Measurements from ENCODE around the gene MAP3K14.
A peak's percentile ranks its signal among the peaks of the same experiment; 100 is the strongest.

MAP3K14 gene

DNA sequence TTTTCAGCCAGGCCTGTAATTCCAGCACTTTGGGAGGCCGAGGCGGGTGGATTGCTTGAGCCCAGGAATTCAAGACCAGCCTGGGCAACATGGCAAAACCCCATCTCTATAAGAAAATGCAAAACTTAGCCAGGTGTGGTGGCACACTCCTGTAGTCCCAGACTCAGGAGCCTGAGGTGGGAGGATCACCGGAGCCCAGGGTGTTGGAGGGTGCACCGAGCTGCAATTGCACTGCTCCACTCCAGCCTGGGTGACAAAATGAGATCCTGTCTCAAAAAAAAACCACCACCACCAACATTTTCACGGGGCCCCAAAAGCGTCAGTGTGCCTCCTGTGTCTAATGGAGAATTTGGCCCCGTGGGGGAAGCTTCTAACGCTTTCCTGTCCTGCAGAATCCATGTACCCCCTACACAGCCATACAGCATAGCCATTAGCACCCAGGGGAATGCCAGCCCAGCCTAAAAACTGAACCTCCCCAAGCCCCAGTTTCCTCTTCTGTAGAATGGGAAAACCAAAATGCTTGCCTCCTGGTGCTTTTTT is 22.2 kb upstream of the MAP3K14 start:
- DNase-seq = no peak

DNA sequence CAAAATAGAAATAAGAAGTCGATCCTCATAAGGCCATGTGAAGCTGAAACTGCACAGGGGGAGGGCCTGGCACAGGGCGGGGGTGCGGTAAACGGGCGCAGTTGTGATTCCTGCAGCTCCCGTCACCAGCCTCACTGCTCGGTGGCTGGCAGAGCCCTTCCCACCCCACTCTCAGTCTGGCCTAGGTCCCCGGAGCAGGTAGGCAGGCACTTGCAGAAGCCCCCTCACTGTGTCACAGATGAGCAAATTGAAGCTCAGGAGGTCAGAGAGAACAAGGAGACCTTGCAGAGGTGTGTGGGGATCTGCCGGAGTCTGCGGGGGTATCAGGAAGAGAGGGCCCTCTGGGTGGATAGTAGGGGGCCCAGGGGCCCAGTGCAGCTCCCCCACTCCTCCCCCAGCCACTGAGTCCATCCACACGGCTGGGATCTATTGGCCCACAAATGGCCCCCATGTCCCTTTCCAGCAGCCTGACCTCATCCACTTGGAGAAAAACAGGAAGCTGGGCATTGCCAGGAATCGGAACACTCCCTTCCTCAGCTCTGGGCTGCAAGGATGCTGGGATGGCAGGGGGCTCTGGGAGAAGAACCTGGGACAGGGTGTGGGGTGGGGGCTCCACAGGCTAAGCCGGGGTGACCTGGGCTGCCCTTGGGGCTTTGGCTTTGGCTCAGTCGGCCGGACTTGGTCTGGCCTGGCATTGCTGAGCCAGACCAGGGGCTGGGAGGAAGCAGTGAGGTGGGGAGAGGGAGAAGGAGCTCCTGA is 21.4 kb upstream of the MAP3K14 start:
- DNase-seq = peak; percentile 48

DNA sequence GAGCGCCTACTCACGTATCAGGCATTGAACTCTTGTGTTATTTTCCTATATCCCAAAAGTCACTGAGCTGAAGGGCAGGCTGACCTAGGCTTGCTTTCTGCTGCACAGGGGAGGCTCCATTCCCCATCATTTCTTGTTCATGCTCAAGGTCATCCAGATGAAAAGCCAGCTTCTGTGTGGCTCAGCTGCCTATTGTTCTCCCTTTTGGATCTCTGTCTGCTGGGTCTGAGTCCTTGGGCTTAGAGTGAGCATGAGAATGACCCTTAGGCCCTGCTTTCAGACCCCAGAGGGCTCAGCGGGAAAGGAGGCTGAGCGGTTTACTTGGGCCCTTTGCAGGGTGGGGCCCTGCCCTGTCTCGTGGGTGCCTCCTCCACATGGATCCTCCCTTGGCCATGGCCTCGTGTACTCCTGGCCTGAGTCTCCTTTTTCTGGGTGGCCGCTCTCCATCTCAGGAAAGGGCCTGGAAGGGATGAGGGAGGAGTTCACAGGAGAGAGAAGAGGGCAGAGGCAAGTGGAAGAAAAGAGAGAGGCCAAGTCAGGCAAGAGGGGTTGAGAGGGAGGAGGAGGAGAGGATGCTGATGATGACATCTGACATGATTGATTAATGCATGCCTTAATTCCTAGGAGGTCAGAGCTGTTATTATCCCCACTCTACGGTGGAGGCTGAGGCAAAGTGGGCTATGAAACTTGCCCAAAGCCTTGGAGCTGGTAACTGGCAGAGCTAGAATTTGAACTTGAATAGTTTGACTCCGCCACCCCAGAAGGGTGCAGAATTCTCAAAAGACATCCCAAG is 19.8 kb upstream of the MAP3K14 start:
- DNase-seq = no peak

DNA sequence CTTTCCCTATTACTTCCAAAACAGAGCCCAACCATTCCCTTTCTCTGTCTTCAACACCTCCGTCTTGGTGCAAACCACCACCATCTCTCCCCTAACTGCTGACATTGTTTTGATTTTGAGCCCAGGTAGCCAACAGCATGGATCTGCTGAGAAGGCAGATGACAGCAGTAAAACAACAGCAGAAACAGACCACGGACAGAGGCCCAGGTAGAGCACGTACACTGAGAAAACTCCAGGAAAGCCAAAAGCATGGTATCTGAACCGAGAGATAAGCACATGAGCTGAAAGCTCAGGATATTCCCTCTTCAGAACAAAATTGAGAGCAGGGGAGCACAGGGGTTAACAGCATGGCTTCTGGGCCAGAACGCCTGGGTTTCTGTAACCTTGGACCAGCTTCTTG is 18.9 kb upstream of the MAP3K14 start:
- no peak for DNase-seq

DNA sequence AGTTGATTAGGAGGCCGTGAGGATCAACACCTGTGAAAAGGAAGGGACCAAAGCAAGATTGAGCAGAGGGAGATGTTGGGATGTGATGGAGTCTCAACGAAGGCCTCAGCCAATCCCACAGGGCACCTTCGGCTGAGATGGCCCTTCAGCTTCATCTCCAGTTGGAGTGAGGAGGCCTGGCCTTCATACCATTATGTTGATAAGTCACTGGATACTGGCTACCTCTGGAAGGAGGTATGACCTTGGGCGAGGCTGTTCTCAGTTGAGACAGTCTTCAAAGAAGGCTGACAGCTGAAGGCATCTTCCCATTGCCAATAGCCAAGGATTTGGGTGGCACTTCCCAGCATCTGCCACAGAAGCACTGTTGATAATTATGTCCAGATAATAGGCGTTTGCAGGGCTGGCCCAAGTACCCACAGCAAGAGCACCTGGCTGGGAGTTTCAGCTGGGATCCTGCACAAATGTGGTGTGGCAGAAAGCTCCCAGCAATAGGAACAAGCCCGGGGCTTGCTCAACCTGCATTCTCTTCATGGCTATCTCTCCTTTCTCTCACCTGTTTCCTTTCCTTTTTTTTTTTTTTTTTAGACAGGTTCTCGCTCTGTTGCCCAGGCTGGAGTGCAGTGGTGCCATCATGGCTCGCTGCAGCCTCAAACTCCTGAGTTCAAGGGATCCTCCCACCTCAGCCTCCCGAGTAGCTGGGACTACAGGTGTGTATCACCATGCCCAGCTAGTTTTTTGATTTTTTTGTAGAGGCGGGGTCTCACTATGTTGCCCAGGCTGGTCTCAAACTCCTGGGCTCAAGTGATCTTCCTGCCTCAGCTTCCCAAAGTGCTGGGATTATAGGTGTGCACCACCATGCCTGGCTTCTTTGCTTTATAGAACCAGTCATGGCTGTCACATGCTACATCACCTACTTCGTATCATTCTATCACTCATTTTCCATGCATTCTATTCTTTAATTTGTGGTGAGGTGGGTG is 18.2 kb upstream of the MAP3K14 start:
- no peak for DNase-seq

DNA sequence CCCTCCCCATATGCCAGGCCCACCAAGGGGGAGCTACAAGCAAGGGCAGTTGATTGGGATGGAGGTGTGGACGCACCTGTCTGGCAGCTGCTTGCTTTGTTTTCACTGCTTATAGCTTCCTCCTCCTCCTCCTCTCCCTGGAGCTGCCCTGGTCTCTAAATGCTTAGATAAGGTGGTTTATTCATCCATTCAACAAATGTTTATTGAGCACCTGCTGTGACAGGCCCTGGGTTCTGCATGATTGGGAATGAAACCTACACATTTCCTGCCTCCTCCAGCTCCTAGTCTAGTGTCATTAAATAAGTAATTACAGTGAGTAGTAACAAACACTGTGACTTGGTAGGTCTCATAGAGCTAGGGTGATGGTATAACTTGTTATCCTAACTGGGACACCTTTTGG is 17.4 kb upstream of the MAP3K14 start:
- no peak for DNase-seq

DNA sequence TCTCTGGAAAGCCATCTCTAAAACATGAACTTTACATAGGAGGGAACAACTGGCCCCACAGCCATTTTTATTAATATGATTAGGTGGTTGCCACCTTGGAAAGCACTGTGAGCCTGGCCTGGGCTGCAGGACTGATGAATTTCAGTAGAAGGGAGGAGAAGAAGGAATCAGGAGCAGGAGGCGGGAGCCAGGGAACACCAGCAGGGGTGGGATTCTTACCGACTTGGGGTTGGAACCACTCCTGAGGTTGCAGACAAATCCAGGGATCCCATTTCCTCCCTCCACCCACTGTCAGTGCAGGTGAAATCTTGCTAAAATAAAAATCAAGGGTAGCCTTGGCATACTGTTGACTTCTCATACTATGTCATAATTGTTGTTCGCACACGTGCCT is 16.9 kb upstream of the MAP3K14 start:
- no peak for DNase-seq

DNA sequence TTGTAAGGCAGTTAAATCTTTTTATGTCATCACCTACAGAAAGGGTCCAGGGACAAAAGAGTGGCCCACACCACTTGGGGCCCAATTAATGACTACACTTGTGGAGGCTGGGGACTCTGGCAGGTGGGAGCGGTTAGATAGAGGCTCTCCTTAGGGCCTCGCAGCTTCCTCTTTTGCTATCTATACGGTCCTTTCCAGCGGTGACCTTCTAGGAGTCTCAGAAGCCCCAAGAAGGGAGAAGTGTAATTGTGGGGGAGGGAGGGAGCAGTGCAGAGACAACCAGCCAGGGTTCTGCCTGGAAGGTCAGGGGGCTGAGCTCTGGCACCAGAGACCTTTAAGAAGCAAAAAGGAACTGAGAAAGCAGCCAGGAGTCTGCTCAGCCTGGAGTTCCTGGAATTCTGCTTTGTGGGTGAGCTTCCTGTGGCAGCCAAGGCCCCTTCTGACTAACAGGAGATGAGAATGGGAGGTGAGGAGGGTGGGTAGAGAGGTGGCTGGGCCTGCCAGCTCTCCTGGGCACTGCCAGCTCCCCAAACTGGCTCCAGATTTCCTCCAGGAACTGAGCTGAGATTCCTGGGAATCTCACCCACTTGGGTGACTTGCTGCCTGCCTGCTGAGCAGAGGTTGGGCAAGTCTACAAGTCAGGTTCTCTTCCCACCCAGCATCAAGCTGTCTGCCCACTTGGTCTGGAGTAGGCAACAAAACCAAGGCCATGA is 16.3 kb upstream of the MAP3K14 start:
- DNase-seq = peak; percentile 20

DNA sequence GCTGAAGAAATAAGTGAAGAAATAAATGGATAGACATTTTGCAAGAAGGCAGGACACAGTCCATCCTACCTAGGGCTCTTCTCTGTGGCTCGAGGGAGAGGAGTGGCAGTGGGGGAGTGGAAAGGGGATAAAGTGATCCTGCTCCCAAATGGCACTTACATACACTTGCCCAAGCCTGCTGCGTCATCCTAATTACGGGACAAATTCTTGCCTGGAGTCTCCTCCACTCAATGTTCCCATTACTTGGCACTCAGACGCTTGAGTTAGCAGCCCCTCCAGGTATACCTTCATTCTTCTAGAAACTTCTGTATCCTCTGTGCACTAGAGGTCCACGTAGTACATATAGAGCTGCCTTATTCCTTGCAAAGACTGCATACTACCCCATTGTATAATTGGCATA is 15.7 kb upstream of the MAP3K14 start:
- DNase-seq = no peak

DNA sequence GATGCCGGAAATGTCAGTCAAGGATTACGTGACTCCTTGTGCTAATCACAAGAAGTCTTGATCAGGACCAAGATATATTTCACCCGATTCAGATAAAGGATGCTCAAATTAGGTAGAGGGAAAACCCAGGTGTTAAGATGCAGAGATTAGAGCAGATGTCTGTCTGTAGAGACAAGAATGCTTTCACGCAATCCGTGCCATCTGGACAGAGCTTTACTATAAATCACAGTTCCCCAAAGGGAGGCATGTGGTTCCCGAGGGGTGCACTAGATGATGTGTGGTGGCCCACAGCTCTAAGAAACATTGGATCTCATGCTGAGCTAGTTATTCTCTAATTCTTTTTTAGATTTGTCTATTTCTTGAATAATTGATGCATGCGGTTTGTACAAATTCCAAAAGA is 9.8 kb upstream of the MAP3K14 start:
- no peak for DNase-seq

DNA sequence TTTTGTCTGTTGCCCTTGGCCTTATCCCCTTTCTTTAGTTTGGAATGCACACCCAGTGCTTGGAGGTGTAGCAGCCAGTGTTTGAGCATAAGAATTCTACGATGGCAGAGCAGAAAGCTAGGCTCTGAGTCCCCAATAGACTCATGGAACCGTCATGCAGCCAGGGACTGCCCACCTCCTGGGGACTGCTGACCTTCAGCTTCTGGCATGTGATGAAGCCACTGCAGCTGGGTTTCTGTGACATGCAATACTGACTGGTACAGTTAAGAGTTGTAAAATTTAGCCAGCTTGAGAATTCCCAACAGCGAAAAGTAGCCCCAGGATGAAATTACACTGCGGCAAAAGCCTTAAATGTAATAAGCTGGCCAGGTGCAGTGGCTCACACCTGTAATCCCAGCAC is 9.0 kb upstream of the MAP3K14 start:
- DNase-seq = no peak

DNA sequence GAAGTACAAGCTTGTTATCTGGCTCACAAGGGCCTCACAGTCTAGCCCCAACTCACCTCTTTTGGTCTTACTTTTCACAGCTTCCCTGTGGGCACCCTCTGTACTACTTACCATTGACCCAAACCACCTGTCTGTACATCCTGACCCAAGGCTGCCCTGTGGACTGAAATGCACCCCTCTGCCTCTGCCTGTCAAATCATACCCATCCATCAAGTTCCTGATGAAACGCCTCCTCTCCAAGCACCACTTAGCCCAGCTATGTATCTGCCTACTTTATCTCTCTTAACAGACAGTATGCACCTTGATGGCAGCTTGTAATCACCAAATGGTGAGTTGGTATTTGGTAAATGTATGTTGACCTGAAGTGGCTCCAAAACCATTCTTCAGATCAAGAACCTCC is 7.5 kb upstream of the MAP3K14 start:
- DNase-seq = no peak

DNA sequence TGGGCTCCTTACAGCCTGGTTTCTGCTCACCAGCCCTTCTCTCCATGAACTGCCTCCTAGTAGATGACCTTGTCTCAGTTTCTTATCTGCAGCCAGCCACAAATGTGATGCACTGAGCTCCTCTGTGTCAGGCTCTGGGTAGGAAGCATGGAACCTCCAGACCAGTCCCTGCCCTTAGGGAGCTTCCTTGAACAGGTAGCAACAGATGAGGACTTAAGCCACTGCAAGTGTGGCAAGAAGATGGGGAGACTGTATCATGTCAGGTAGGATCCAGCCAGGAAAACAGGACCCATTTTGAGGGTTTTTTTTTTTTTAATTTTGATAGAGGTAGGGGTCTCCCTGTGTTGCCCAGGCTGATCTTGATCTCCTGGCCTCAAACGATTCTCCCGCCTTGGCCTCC is 5.3 kb upstream of the MAP3K14 start:
- no peak for DNase-seq

DNA sequence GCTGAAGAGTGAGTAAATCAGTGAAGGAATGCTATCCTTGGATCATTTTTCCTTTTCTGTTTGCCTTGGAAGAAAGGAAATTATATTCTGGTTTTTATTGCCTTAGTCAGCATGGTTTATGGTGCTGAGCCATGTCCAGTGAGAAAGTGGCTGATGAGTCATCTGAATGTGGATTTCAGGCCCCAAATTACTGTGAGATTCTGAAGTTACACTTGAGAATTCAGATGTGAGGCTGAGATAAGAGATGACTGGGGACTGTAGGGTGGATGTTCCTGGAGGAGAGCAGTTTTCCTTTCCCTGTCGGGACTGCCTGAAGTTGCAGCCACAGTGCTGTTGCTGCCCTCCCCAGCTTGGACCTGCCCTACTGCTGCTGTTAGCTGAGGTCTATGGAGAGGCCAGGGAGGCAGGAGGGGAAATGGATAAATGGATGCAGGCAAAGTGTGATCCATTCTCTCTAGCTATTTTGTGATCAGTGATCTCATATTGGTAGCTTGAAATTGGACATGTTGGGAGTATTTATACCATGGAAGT is 4.2 kb upstream of the MAP3K14 start:
- no peak for DNase-seq

DNA sequence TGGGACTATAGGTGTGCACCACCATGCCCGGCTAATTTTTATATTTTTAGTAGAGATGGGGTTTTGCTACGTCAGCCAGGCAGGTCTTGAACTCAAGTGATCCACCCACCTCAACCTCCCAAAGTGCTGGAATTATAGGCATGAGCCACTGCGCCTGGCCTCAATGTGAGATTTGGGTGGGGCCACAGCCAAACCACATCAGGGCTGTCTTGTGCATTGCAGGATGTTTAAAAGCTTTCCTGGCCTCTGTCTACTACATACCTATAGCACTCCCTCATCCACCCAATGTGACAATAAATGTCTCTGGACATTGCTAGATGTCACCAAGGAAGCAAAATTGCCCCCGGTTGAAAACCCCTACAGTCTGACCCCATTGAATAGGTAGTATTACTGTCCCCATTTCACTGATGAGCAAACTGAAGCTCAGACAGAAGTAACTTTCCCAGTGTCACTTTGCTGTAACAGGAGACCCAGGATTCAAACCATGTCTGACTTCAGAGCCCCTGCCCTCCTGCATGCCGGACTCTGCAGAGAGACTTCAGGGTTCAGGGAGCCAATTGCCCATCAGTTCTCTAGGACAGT is 3.6 kb upstream of the MAP3K14 start:
- no peak for DNase-seq

DNA sequence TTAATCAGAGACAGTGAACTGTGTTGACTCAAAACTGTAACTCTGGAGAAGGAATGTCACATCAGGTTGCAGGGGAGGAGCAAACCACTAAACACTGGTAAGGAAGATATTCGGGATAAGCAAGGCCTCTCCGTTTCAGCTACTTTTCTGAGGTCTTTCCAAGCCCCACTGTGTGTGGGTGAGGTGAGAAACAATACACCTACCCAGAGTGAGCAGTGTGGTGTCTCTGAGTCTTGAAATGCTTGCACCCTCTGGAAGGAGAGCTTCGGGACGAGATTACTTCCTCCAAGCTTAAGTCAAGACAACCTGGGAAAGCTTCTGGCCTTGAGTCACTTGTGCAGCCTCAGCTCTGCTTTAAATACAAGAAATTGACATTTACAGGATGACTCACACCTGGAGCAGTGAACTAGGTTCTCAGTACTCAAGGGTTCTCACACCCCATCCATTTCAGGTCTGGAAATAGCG is 2.5 kb upstream of the MAP3K14 start:
- DNase-seq = no peak

DNA sequence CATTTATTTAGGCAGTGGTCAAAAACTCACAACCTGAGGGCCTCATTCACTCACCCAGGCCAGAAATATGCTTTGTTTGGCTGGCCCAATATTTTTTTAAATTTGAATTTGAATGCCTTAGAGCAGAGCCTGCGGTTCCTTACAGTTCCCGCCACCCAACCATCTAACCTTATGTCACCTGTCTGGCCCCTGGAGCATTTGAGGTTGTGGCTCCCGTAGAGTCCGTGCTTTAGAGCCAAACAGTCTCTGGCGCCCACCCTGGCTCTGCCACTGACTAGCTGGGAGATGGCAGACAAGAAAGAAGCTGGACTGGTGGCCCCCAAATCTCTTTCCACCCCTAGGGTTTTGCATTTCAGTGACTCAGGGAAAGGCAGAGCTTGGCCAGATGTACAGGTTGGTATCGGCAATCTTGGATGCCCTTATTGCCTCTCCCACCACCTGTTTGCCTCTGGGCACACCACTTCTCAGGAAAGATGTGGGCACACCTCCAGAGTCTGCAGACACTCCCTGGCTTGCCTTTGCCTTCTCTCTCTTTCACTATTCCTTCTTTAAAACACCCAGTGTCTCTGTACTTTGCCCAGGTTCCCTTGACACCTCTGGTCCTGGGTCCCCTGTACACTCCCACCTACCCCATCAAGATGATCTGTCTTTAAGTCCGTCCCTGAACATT is 1.9 kb upstream of the MAP3K14 start:
- DNase-seq = no peak

DNA sequence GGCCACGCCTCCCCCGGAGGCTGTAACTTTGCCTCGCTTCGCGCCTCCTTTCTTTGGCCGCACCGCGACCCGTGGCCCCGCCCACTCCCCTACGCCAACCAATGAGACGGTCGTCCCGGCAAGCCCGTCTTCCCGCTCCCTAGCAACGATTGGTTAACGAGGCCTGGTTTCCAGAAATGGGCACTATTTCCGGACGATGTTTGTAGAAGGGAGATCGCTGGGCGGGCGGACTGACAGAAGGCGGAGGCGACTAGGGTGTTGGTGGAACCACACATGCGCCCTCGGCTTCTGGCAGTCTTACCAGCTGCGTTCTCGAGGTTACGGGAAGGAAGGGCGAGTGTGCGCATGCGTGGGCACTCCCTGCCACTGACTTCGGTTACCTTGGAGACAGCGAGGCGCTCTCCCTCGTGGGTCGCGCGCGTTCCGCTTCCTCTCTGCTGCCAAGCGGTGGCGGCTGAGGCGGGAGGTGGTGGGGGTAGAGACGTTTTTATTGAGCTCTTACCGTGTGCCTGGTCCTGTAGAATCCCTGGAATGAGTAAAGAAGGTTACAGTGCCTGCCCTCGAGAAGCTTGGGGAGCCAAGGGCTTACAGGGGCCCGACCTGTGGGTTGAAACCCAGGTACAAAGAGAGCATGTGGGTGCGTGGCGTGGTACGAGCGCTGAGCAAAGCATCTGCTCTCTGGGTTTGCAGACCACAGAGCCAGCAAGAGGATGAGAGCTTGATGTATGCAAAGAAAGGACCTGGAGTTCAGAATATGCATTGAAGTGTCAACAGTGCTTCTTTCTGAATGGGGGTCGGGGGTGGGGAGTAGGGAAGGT is 500 bp upstream of the MAP3K14 start:
- DNase-seq = peak; percentile 100

DNA sequence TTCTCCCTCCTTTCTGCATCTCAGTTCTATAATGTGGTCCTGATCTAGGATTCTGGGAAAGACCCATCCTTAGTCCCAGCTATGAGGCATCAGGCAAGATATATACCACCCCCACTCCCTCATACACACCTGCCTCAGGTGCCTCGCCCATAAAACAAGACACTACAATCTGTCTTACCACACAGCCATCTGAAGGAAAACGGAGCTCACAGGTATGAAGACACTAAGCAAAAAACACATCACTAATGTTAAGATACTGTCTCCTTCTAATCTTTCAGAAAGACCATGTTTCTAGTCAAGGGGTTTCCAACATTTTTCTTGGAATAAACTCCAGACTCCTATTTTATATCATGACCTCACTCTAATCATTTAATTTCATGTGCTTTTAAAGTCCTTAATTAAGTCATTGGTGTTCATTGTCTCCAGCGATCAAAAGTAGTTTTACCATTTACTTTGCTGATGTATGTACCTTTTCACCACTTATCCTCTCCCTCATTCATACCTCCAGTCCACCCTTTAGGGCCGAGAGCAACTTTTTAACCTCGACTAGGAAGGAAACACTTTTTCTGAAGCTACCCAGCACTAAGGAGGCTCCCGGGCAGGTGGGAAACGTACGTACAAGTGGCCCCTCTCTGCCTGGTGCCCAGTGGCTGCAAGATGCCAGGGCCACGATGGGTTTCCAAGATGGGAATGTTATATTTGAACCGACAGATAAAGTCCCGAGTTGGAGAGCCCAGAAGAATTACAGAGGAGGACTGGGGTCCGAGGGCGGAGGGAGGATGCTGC is 979 bp downstream of the MAP3K14 start:
- DNase-seq = no peak

Data from femur (tissue), 1 donor.